Gastrocnemius medialis (tissue), 4 donors: ENCODE measurements around the gene TGM2.

ENCODE experiments used
- CTCF ChIP-seq, 5 experiments: fragments of 450-650 bp in 3 of 5; fragments of 200-600 bp in 2 of 5; sonication (generic) in 2 of 5; IDR thresholded peaks in 4 of 5; conservative IDR thresholded peaks in 1 of 5; 1 replicate in 4 of 5; 2 replicates in 1 of 5; pipeline ENCODE4 v1.5.1; 2016 to 2019; ENCODE audit warnings: antibody characterized with exemption in 5 of 5, mild to moderate bottlenecking in 3 of 5, moderate library complexity in 3 of 5
- POLR2A ChIP-seq, 2 donors: fragments of 450-650 bp; IDR thresholded peaks; one replicate each; pipeline ENCODE4 v1.6.1; 2017; ENCODE audit warnings: antibody characterized with exemption in 2 of 2, mild to moderate bottlenecking in 2 of 2, moderate library complexity in 2 of 2

GRCh38 chr20:38115896-38116295 lies 49.2 kb downstream of the TGM2 start:
- TF ChIP-seq CTCF (IDR thresholded peaks at IDR 0.05 in 4 of 5, conservative IDR thresholded peaks at IDR 0.05 in 1 of 5) (no peak), POLR2A (IDR thresholded peaks at IDR 0.05) (no peak)
